Retinal pigment epithelial cell (primary cell): Measurements from ENCODE around the gene ZBTB25.
A peak's percentile ranks its signal among the peaks of the same experiment; 100 is the strongest.

Source experiments
- DNase-seq: peaks from one replicate; pipeline ENCODE4 v3.0.0-alpha.2; 2010; ENCODE audit warnings: low read depth
- H3K4me3 ChIP-seq: 2 replicates; pipeline ENCODE4 v1.5.1; 2011; ENCODE audit warnings: mild to moderate bottlenecking, low read length, control low read depth, moderate library complexity
- CTCF ChIP-seq: conservative IDR thresholded peaks from 2 replicates; pipeline ENCODE4 v1.5.1; 2011; ENCODE audit warnings: low read depth, low read length, control low read depth, inconsistent platforms

The ZBTB25 gene

GRCh38 chr14:64513271-64513670 lies 9.6 kb upstream of the ZBTB25 start:
- DNase-seq: no peak
- TF ChIP-seq CTCF: no peak
- H3K4me3 ChIP-seq: no peak overlapping the region

GRCh38 chr14:64510825-64511671 lies 7.4 kb upstream of the ZBTB25 start:
- peak; percentile 91 for TF ChIP-seq CTCF
- no peak overlapping the region for H3K4me3 ChIP-seq
- no peak for DNase-seq

GRCh38 chr14:64509036-64509435 lies 5.4 kb upstream of the ZBTB25 start:
- no peak for DNase-seq
- TF ChIP-seq CTCF: no peak
- no peak overlapping the region for H3K4me3 ChIP-seq

GRCh38 chr14:64508215-64508776 lies 4.7 kb upstream of the ZBTB25 start:
- no peak for TF ChIP-seq CTCF
- no peak overlapping the region for H3K4me3 ChIP-seq
- DNase-seq: no peak

- no peak overlapping the region for H3K4me3 ChIP-seq
- DNase-seq: no peak
- TF ChIP-seq CTCF: no peak
Observed at GRCh38 chr14:64507376-64508156, 3.9 kb upstream of the ZBTB25 start.

- no peak for DNase-seq
Observed at GRCh38 chr14:64506721-64507120, 3.1 kb upstream of the ZBTB25 start.

More at GRCh38 chr14:64506721-64507120, 3.1 kb upstream of the ZBTB25 start:
- H3K4me3 ChIP-seq: no peak overlapping the region
- TF ChIP-seq CTCF: no peak
